ENCODE measurements around the gene LRRC32. TPM values are rescaled to one million over a fixed set of nuclear protein-coding genes. Genes with fewer than 3 reads are reported as not detected.

The LRRC32 gene
- total and polyA plus RNA-seq, 10 of the 15 experiments (the other 5 are each of a cell fraction or from before 2014, with no cell fraction given) = 0.56 to 20.8 (median 7.4) TPM

DNA sequence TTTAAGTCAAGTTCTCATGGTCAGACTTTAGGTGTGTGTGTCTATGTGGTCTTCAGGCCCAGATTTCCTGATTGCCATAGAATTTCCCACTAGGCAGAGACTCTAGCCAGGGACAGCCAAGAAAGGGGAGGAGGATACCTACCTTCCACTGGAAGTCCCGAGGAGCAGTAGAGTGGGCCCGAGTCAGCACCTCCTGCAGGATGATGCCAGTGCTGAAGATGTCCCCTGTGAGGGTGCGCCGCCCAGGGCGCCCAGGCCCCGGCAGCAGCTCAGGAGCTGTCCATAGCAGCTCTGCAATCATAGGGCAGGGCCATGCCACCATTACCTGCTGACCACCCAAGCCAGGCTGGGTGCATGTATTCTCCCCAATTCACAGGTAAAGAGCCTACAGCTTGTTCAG lies 41.6 kb upstream of the LRRC32 start:
- intact Hi-C loops (cut with micrococcal nuclease; ENCODE audit: unreplicated experiment) = no loop called here
- no TSS peak for BruUV-seq (replicated peaks)
- ATAC-seq (no peak), FAIRE-seq (no peak), DNase-seq (ENCODE audit: low read depth, low spot score) (no peak)
- H3K4me1 ChIP-seq (ENCODE audit: control insufficient read depth, insufficient read depth, low read length) = no peaks in the 10 kb centered on the region
- H3K36me3 ChIP-seq (ENCODE audit: control insufficient read depth in 2 of 2, insufficient read depth in 2 of 2, low read length in 1 of 2) = no peaks in the 10 kb centered on the region
- H3K79me2 ChIP-seq (ENCODE audit: control insufficient read depth, insufficient read depth, low read length) = no peaks in the 10 kb centered on the region
- in situ Hi-C loops (cut with MboI) = no loop called here
- ChIA-PET CTCF (no interaction called here), POLR2A (no interaction called here), RAD21 (ENCODE audit: unreplicated experiment) (no interaction called here), SMC1A (ENCODE audit: uncharacterized antibody, unreplicated experiment) (no interaction called here)
- H3K4me2 ChIP-seq (ENCODE audit: control insufficient read depth, insufficient read depth) = no peak overlapping the region
- H4K20me1 ChIP-seq (ENCODE audit: control insufficient read depth, insufficient read depth) = no peaks in the 10 kb centered on the region
- H3K9ac ChIP-seq (ENCODE audit: control insufficient read depth, insufficient read depth, low read length) = no peak overlapping the region
- H3K9me3 ChIP-seq (replicated peaks; ENCODE audit: control insufficient read depth, insufficient read depth, low read length) = no peaks in the 10 kb centered on the region
- TF ChIP-seq RAD51 (IDR thresholded peaks at IDR 0.05) = no peak
- no peak for TF ChIP-seq MTA3 (IDR thresholded peaks at IDR 0.05; ENCODE audit: borderline replicate concordance, low read length)
- no peak for TF ChIP-seq SMAD1 (IDR thresholded peaks at IDR 0.05; ENCODE audit: low read depth, partially characterized antibody)
- no peak for TF ChIP-seq NR2C1 (IDR thresholded peaks at IDR 0.05)
- TF ChIP-seq NBN (IDR thresholded peaks at IDR 0.05) = no peak
- TF ChIP-seq NR2F1 (conservative IDR thresholded peaks at IDR 0.05) = no peak
- no peak for TF ChIP-seq NRF1 (conservative IDR thresholded peaks at IDR 0.05; ENCODE audit: low read depth, low read length)
- no peak for TF ChIP-seq GABPA (IDR thresholded peaks at IDR 0.05; ENCODE audit: low read depth)
- TF ChIP-seq, protein P1, sequence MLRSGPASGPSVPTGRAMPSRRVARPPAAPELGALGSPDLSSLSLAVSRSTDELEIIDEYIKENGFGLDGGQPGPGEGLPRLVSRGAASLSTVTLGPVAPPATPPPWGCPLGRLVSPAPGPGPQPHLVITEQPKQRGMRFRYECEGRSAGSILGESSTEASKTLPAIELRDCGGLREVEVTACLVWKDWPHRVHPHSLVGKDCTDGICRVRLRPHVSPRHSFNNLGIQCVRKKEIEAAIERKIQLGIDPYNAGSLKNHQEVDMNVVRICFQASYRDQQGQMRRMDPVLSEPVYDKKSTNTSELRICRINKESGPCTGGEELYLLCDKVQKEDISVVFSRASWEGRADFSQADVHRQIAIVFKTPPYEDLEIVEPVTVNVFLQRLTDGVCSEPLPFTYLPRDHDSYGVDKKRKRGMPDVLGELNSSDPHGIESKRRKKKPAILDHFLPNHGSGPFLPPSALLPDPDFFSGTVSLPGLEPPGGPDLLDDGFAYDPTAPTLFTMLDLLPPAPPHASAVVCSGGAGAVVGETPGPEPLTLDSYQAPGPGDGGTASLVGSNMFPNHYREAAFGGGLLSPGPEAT (IDR thresholded peaks at IDR 0.05; ENCODE audit: low read depth) = no peak
- TF ChIP-seq SREBF2 (IDR thresholded peaks at IDR 0.05; ENCODE audit: low read length) = no peak
- TF ChIP-seq CHD2 (IDR thresholded peaks at IDR 0.05; ENCODE audit: borderline replicate concordance, low read depth, low read length) = no peak
- TF ChIP-seq E2F8 (IDR thresholded peaks at IDR 0.05; ENCODE audit: low read depth, partially characterized antibody) = no peak
- no peak for TF ChIP-seq CBX5 (IDR thresholded peaks at IDR 0.05; ENCODE audit: low read depth)
- no peak for TF ChIP-seq NFYB (IDR thresholded peaks at IDR 0.05; ENCODE audit: insufficient read depth, low read depth, low read length)
- no peak for TF ChIP-seq CHD4 (IDR thresholded peaks at IDR 0.05)
- no peak for TF ChIP-seq DPF2 (IDR thresholded peaks at IDR 0.05)
- TF ChIP-seq, protein P2, sequence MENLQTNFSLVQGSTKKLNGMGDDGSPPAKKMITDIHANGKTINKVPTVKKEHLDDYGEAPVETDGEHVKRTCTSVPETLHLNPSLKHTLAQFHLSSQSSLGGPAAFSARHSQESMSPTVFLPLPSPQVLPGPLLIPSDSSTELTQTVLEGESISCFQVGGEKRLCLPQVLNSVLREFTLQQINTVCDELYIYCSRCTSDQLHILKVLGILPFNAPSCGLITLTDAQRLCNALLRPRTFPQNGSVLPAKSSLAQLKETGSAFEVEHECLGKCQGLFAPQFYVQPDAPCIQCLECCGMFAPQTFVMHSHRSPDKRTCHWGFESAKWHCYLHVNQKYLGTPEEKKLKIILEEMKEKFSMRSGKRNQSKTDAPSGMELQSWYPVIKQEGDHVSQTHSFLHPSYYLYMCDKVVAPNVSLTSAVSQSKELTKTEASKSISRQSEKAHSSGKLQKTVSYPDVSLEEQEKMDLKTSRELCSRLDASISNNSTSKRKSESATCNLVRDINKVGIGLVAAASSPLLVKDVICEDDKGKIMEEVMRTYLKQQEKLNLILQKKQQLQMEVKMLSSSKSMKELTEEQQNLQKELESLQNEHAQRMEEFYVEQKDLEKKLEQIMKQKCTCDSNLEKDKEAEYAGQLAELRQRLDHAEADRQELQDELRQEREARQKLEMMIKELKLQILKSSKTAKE (IDR thresholded peaks at IDR 0.05; ENCODE audit: low read depth, poor library complexity, severe bottlenecking) = no peak
- no peak for TF ChIP-seq TCF3 (IDR thresholded peaks at IDR 0.05; ENCODE audit: borderline replicate concordance, insufficient read depth, low read depth, low read length)
- TF ChIP-seq POU2F2 (IDR thresholded peaks at IDR 0.05; ENCODE audit: borderline replicate concordance, low read depth, low read length) = no peak
- H2AFZ ChIP-seq (ENCODE audit: control insufficient read depth, low read depth, low read length) = no peak overlapping the region
- H3K27me3 ChIP-seq (replicated peaks in 1 of 2; ENCODE audit: control insufficient read depth in 2 of 2, insufficient read depth in 2 of 2, low read length in 1 of 2) = no peaks in the 10 kb centered on the region
- no peak overlapping the region for H3K4me3 ChIP-seq
- 60% methylated on average over 6 of the region's 6 CpGs for WGBS (ENCODE audit: insufficient coverage, insufficient replicate concordance, low lambda C conversion rate, missing lambda C conversion rate)
- H3K27ac ChIP-seq (ENCODE audit: control insufficient read depth, insufficient read depth) = no peak overlapping the region
